ENCODE measurements around the gene NUP210L. TPM values are rescaled to one million over a fixed set of nuclear protein-coding genes. Genes with fewer than 3 reads are reported as not detected.

Gene NUP210L
- total RNA-seq, 4 donors from 2014 or later = not detected

DNA sequence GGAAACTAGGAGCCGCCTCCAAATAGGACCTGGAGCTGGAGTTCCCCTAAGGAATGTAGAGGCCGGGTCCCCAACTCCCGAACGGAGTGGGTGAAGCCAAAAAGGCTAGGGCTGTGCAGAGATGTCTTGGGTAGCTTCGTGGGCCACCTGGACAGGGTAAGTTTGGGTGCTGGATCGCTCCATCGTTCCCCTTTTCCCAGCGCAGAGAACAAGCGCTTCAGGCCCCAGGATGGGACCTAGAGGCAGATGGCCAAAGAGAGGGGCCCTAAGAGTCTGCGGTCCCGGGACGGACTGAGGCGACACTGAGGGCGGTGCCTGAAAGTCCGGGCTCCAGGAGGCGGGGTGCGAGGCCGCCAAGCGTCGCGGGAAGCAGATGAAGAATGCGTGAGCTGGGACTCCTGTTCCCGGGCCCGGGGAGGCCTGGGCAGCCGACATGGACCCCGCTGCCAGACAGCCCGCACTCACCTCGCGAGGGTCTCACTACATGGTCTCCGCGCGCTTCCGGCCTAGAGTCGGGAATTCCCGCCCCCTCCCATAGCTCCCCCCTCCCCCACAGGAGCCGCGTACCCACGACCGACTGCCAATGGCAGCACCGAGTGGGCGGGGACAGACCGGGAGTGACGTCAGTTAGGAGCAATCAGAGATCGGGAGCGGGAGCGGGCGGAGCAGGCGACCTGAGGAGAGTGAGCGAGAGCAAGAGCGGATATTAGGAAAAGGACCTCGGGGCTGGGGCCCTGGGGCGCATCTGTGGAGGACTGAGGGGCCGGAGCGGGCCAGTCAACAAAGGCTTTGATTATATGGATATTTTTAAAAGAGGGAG lies 191.6 kb downstream of the NUP210L start, which contains the start of gene SLC39A1:
SLC39A1 (minus strand) TSS at position 508 of the 820 bp plus-strand sequence. CDS start 822 bp downstream, outside the sequence.
- intact Hi-C loops (cut with DNase I; ENCODE audit: low total_unique reads) (no loop called here), in situ Hi-C loops (cut with MboI; ENCODE audit: low pct_ligation_motif_present in 1 of 4, low pct_unique_long_range_greater_than_20kb in 1 of 4, low sequenced_read_pairs in 3 of 4) (loop anchor here in 1 of 4 donors (25.0 kb wide), 1 partner anchor 301 kb away; the partner anchor contains the start of genes ILF2 and SNAPIN)
- H3K36me3 ChIP-seq = no peaks in the 10 kb centered on the region
- 1% methylated on average over 47 of the region's 54 CpGs; no CpG with 5 or more reads in 1 of the 2 donors for WGBS, 2 donors (ENCODE audit: low coverage in 1 of 2)
- peak; percentile 99 for DNase-seq
- no peaks in the 10 kb centered on the region for H3K9me3 ChIP-seq
- TF ChIP-seq, protein P1, sequence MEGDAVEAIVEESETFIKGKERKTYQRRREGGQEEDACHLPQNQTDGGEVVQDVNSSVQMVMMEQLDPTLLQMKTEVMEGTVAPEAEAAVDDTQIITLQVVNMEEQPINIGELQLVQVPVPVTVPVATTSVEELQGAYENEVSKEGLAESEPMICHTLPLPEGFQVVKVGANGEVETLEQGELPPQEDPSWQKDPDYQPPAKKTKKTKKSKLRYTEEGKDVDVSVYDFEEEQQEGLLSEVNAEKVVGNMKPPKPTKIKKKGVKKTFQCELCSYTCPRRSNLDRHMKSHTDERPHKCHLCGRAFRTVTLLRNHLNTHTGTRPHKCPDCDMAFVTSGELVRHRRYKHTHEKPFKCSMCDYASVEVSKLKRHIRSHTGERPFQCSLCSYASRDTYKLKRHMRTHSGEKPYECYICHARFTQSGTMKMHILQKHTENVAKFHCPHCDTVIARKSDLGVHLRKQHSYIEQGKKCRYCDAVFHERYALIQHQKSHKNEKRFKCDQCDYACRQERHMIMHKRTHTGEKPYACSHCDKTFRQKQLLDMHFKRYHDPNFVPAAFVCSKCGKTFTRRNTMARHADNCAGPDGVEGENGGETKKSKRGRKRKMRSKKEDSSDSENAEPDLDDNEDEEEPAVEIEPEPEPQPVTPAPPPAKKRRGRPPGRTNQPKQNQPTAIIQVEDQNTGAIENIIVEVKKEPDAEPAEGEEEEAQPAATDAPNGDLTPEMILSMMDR (IDR thresholded peaks at IDR 0.05) = no peak
- peak; percentile 86 to 88 (median 86) for TF ChIP-seq POLR2AphosphoS5 (IDR thresholded peaks at IDR 0.05)
- TF ChIP-seq EP300 (IDR thresholded peaks at IDR 0.05; ENCODE audit: low read depth) = no peak
- peak; percentile 82 for TF ChIP-seq POLR2A (IDR thresholded peaks at IDR 0.05)
- peak within 1 kb of the TSS; percentile 58 to 87 (median 70) for H3K4me3 ChIP-seq
- H3K4me1 ChIP-seq = peaks cover 25 to 54% (median 42%) of the 10 kb centered on the region in 4 donors
- no peaks in the 10 kb centered on the region for H3K27me3 ChIP-seq
- peak within 1 kb of the TSS; percentile 89 to 99 (median 96) for H3K27ac ChIP-seq

DNA sequence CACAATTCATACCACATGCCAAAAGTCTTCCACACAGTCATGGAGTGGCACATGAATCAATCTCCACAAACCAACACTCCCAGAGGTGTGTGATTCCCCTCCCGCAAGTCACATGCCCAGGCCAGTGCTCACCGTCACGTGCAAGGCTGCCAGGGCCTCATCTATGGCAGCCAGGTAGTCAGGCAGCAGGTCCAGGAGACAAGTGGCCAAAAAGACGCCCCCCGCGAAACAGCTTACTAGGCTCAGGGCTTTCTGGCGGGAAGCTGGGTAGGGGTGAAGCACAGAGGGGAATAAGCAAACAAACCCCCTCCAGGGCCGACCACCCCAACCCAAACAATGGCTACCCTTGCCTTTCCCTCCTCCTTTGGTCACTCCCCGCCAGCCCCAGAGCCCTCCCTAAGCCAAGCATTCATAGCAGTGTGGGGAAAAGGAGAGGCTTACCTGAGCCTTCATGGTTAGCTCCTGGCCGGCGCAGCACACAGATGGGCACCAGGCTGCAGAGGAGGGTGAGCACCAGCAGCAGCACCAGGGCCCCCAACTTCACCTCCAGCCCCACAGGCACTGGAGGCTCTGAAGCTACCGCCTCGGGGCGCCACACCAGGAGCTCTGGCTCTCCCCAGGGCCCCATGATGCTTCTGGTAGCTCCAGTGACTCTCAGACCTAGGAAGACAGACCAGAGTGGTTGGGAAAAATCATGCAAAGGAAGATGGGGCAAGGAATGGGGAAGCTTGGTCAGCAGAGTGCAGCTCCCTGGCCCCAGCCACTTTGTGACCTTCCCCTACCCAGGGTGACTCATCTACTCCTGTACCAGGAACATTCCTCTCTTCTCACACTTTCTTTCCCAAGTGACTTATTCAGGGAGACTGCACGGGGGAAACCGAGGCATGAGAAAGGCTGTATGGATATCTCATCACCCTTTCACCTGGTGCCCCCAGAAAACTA lies 192.5 kb downstream of the NUP210L start:
- in situ Hi-C loops (cut with MboI; ENCODE audit: low pct_ligation_motif_present in 1 of 4, low pct_unique_long_range_greater_than_20kb in 1 of 4, low sequenced_read_pairs in 3 of 4) = loop anchor here in 1 of 4 donors (25.0 kb wide), 1 partner anchor 300 kb away; the partner anchor contains the start of genes ILF2 and SNAPIN
- H3K27ac ChIP-seq = peak overlapping the region; percentile 89 to 99 (median 96)
- H3K36me3 ChIP-seq = no peaks in the 10 kb centered on the region
- TF ChIP-seq, protein P1 (IDR thresholded peaks at IDR 0.05) = no peak
- TF ChIP-seq POLR2AphosphoS5 (IDR thresholded peaks at IDR 0.05) = no peak
- TF ChIP-seq POLR2A (IDR thresholded peaks at IDR 0.05) = no peak
- TF ChIP-seq EP300 (IDR thresholded peaks at IDR 0.05; ENCODE audit: low read depth) = no peak
- H3K4me3 ChIP-seq = peak overlapping the region; percentile 58 to 87 (median 70)
- H3K9me3 ChIP-seq = no peaks in the 10 kb centered on the region
- H3K27me3 ChIP-seq = no peaks in the 10 kb centered on the region
- DNase-seq = peak; percentile 47
- H3K4me1 ChIP-seq = peaks cover 26 to 54% (median 42%) of the 10 kb centered on the region in 4 donors
- intact Hi-C loops (cut with DNase I; ENCODE audit: low total_unique reads) = no loop called here
- WGBS, 2 donors (ENCODE audit: low coverage in 1 of 2) = 5 to 40% methylated on average over 2 to 16 of the region's 16 CpGs

DNA sequence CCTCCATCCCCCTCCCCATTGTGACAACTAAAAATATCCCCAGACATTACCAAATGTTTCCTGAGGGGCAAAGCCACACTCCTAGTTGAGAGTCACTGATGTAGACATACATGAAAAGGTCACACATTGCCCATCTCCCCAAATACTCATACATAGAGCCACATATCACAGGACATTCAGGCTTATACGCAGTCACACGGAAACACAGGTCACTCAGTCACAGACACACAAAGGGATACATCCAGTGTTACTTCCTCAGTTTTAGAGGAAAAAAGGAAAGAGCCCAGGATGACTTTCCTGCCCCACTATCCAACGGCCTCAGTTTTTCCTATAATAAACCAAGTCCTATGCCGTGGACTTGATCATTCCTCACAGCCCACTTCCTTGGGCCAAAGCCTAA lies 193.5 kb downstream of the NUP210L start:
- TF ChIP-seq, protein P1 (IDR thresholded peaks at IDR 0.05) = no peak
- TF ChIP-seq EP300 (IDR thresholded peaks at IDR 0.05; ENCODE audit: low read depth) (no peak), POLR2A (IDR thresholded peaks at IDR 0.05) (no peak), POLR2AphosphoS5 (IDR thresholded peaks at IDR 0.05) (no peak)
- Histone ChIP-seq H3K9me3 (no peaks in the 10 kb centered on the region), H3K36me3 (no peaks in the 10 kb centered on the region), H3K4me1 (peaks cover 33 to 58% (median 46%) of the 10 kb centered on the region in 4 donors), H3K27me3 (no peaks in the 10 kb centered on the region), H3K27ac (peak overlapping the region; percentile 89 to 99 (median 96)), H3K4me3 (peak overlapping the region in 1 of 4 donors; percentile 63)
- WGBS, 2 donors (ENCODE audit: low coverage in 1 of 2) = 75% methylated on average over 4 of the region's 4 CpGs
- no peak for DNase-seq
- intact Hi-C loops (cut with DNase I; ENCODE audit: low total_unique reads) (no loop called here), in situ Hi-C loops (cut with MboI; ENCODE audit: low pct_ligation_motif_present in 1 of 4, low pct_unique_long_range_greater_than_20kb in 1 of 4, low sequenced_read_pairs in 3 of 4) (loop anchor here in 1 of 4 donors (25.0 kb wide), 1 partner anchor 299 kb away; the partner anchor contains the start of genes ILF2 and SNAPIN)
